Right cardiac atrium (tissue), 5 donors: ENCODE results near the gene ABR. TPM values are rescaled to one million over a fixed set of nuclear protein-coding genes. Genes with fewer than 3 reads are reported as not detected.

ENCODE experiments used
- ATAC-seq, 2 donors: fragments of 200-7000 bp; cut with Tn5 transposase; one replicate each; pipeline versions ENCODE4 v1.8.0 to v1.9.1; 2020; ENCODE audit warnings: moderate library complexity in 2 of 2, mild to moderate bottlenecking in 1 of 2
- DNase-seq, 3 donors: peaks; one replicate each; pipeline ENCODE4 v3.0.0-alpha.2; 2020
- H3K27ac ChIP-seq: one replicate; pipeline ENCODE4 v1.5.1; 2013; ENCODE audit warnings: mild to moderate bottlenecking, low read length, control low read depth, moderate library complexity
- H3K27me3 ChIP-seq: one replicate; pipeline ENCODE4 v1.6.1; 2013; ENCODE audit not compliant: control insufficient read depth, insufficient read depth
- H3K4me1 ChIP-seq: one replicate; pipeline ENCODE4 v1.6.1; 2013; ENCODE audit warnings: low read length; ENCODE audit not compliant: control insufficient read depth, insufficient read depth
- H3K4me3 ChIP-seq: one replicate; pipeline ENCODE4 v1.5.1; 2013; ENCODE audit warnings: low read length, control low read depth
- H3K9me3 ChIP-seq: one replicate; pipeline ENCODE4 v1.6.1; 2013; ENCODE audit warnings: low read length; ENCODE audit not compliant: control insufficient read depth
- WGBS: extraction: QIAGEN DNeasy Blood & Tissue Kit; methylation state at CpG from one replicate; pipeline ENCODE4 v1.1.7; 2013; 5-methylcytosine and 5-hydroxymethylcytosine counted together
- intact Hi-C, 4 donors: fragments of 100-400 bp; cut with DNase I; formaldehyde crosslinking; loops; one replicate each; pipeline versions ENCODE4 v1.11.0 to v1.14.0; 2022 to 2023
- polyA plus RNA-seq: library from polyadenylated mRNA; stranded (reverse); fragments of 200-250 nt; gene quantifications from one replicate; pipeline ENCODE4 v1.2.3, GENCODE V29; 2013
- total RNA-seq, 4 donors: library from RNA; stranded (reverse); fragmentation: NEBNext Ultra II Directional; extraction: Animal tissue kit (Norgen Biotek cat#: 25700); gene quantifications; one replicate each; pipeline ENCODE4 v1.2.1, GENCODE V29; 2021
- donor health status: healthy with polysubstance abuse.
- donor health status: DM: no; HTN: yes; CAD: no.
- donor health status: DM: no; HTN: no; CAD: no.
- donor health status: DM: no; HTN: yes; CAD: no; lungs with severe emphysema.
- donor health status: DM: yes; HTN: yes; CAD: no.

The ABR gene
- total and polyA plus RNA-seq, 5 donors = 77.4 to 164 (median 145) TPM

- Histone ChIP-seq H3K27ac (no peak overlapping the region), H3K9me3 (no peaks in the 10 kb centered on the region), H3K4me3 (no peak overlapping the region), H3K4me1 (peaks cover 8% of the 10 kb centered on the region), H3K27me3 (no peaks in the 10 kb centered on the region)
- intact Hi-C loops = no loop called here
- WGBS = 82% methylated on average over 17 of the region's 17 CpGs
- DNase-seq = peak in 2 of 3 donors; percentile 14 to 69
- no peak for ATAC-seq
Observed at GRCh38 chr17:1021147-1021546, 158.6 kb downstream of the ABR start.

GRCh38 chr17:1019451-1019850 is 160.3 kb downstream of the ABR start:
- ATAC-seq (peak; percentile 65 to 72), DNase-seq (peak; percentile 15 to 76 (median 76))
- no peaks in the 10 kb centered on the region for H3K9me3 ChIP-seq
- no peaks in the 10 kb centered on the region for H3K27me3 ChIP-seq
- H3K4me3 ChIP-seq = no peak overlapping the region
- peak overlapping the region; percentile 95 for H3K27ac ChIP-seq
- intact Hi-C loops = no loop called here
- WGBS = 34% methylated on average over 10 of the region's 10 CpGs
- H3K4me1 ChIP-seq = peaks cover 8% of the 10 kb centered on the region

GRCh38 chr17:1018547-1018946 is 161.2 kb downstream of the ABR start:
- WGBS = 67% methylated on average over 11 of the region's 11 CpGs
- ATAC-seq = no peak
- intact Hi-C loops = no loop called here
- Histone ChIP-seq H3K9me3 (no peaks in the 10 kb centered on the region), H3K4me1 (peaks cover 8% of the 10 kb centered on the region), H3K27me3 (no peaks in the 10 kb centered on the region), H3K4me3 (no peak overlapping the region), H3K27ac (no peak overlapping the region)
- peak in 2 of 3 donors; percentile 26 to 44 for DNase-seq

GRCh38 chr17:1013729-1014090 is 166.1 kb downstream of the ABR start:
- no peak overlapping the region for H3K27ac ChIP-seq
- no peak for ATAC-seq
- intact Hi-C loops = no loop called here
- 94% methylated on average over 9 of the region's 9 CpGs for WGBS
- H3K4me3 ChIP-seq = no peak overlapping the region
- no peaks in the 10 kb centered on the region for H3K9me3 ChIP-seq
- peak in 1 of 3 donors; percentile 11 for DNase-seq
- no peaks in the 10 kb centered on the region for H3K27me3 ChIP-seq
- no peaks in the 10 kb centered on the region for H3K4me1 ChIP-seq

- no peak overlapping the region for H3K4me3 ChIP-seq
- H3K9me3 ChIP-seq = no peaks in the 10 kb centered on the region
- H3K27me3 ChIP-seq = no peaks in the 10 kb centered on the region
- 83% methylated on average over 30 of the region's 30 CpGs for WGBS
- no peak overlapping the region for H3K27ac ChIP-seq
- DNase-seq (peak in 2 of 3 donors; percentile 46 to 64), ATAC-seq (no peak)
- no peaks in the 10 kb centered on the region for H3K4me1 ChIP-seq
- intact Hi-C loops = no loop called here
Observed at GRCh38 chr17:1012823-1013728, 166.7 kb downstream of the ABR start.

GRCh38 chr17:1011760-1012735 is 167.7 kb downstream of the ABR start:
- ATAC-seq (peak in 1 of 2 donors; percentile 5), DNase-seq (peak in 2 of 3 donors; percentile 57 to 64)
- H3K4me3 ChIP-seq = no peak overlapping the region
- 73% methylated on average over 57 of the region's 57 CpGs for WGBS
- intact Hi-C loops = no loop called here
- no peaks in the 10 kb centered on the region for H3K27me3 ChIP-seq
- H3K27ac ChIP-seq = no peak overlapping the region
- no peaks in the 10 kb centered on the region for H3K9me3 ChIP-seq
- H3K4me1 ChIP-seq = no peaks in the 10 kb centered on the region

GRCh38 chr17:1011138-1011537 is 168.6 kb downstream of the ABR start:
- no peaks in the 10 kb centered on the region for H3K27me3 ChIP-seq
- H3K4me3 ChIP-seq = no peak overlapping the region
- WGBS = 76% methylated on average over 10 of the region's 10 CpGs
- ATAC-seq (no peak), DNase-seq (peak in 2 of 3 donors; percentile 36 to 42)
- no peaks in the 10 kb centered on the region for H3K9me3 ChIP-seq
- intact Hi-C loops = no loop called here
- no peak overlapping the region for H3K27ac ChIP-seq
- peaks cover 1% of the 10 kb centered on the region for H3K4me1 ChIP-seq

GRCh38 chr17:1010586-1010985 is 169.2 kb downstream of the ABR start:
- H3K9me3 ChIP-seq = no peaks in the 10 kb centered on the region
- intact Hi-C loops = no loop called here
- ATAC-seq (no peak), DNase-seq (peak in 2 of 3 donors; percentile 53 to 54)
- no peaks in the 10 kb centered on the region for H3K27me3 ChIP-seq
- no peak overlapping the region for H3K27ac ChIP-seq
- no peak overlapping the region for H3K4me3 ChIP-seq
- 69% methylated on average over 14 of the region's 14 CpGs for WGBS
- H3K4me1 ChIP-seq = peaks cover 4% of the 10 kb centered on the region

GRCh38 chr17:1010086-1010450 is 169.7 kb downstream of the ABR start:
- Histone ChIP-seq H3K27ac (no peak overlapping the region), H3K27me3 (no peaks in the 10 kb centered on the region), H3K4me1 (peaks cover 6% of the 10 kb centered on the region), H3K4me3 (no peak overlapping the region), H3K9me3 (no peaks in the 10 kb centered on the region)
- ATAC-seq (no peak), DNase-seq (peak in 1 of 3 donors; percentile 48)
- intact Hi-C loops = no loop called here
- 84% methylated on average over 10 of the region's 10 CpGs for WGBS

- peak in 2 of 3 donors; percentile 45 to 58 for DNase-seq
- Histone ChIP-seq H3K4me1 (peaks cover 6% of the 10 kb centered on the region), H3K4me3 (no peak overlapping the region), H3K27ac (no peak overlapping the region), H3K9me3 (no peaks in the 10 kb centered on the region), H3K27me3 (no peaks in the 10 kb centered on the region)
- 74% methylated on average over 19 of the region's 19 CpGs for WGBS
- intact Hi-C loops = loop anchor here in 1 of 4 donors (10.0 kb wide), 1 partner anchor 45 kb away; no protein-coding TSS in a partner anchor
- no peak for ATAC-seq
Observed at GRCh38 chr17:1009229-1010085, 170.3 kb downstream of the ABR start.
